ENCODE measurements around the gene PLAC8L1. TPM values are rescaled to one million over a fixed set of nuclear protein-coding genes. Genes with fewer than 3 reads are reported as not detected.

PLAC8L1 gene
- total and polyA plus RNA-seq, 2 experiments from 2014 or later, result 1.1 TPM; not detected in 1

GRCh38 chr5:146052780-146053179 lies 52.6 kb downstream of the PLAC8L1 start:
- H3K9me3 ChIP-seq (ENCODE audit: low read depth), result no peaks in the 10 kb centered on the region
- no peaks in the 10 kb centered on the region for H3K27me3 ChIP-seq
- peak in 1 of 2 donors; percentile 29 for DNase-seq (ENCODE audit: low read depth in 1 of 2, low spot score in 1 of 2)
- TF ChIP-seq CTCF (IDR thresholded peaks at IDR 0.05; ENCODE audit: low read depth, low read length), result peak; percentile 41
- no peak overlapping the region for H3K27ac ChIP-seq
- no peaks in the 10 kb centered on the region for H3K36me3 ChIP-seq
- peaks cover 7% of the 10 kb centered on the region for H3K4me1 ChIP-seq (ENCODE audit: low read depth)
- no peak overlapping the region for H3K4me3 ChIP-seq

- Histone ChIP-seq H3K27ac (no peak overlapping the region), H3K36me3 (no peaks in the 10 kb centered on the region), H3K27me3 (no peaks in the 10 kb centered on the region), H3K9me3 (ENCODE audit: low read depth) (no peaks in the 10 kb centered on the region), H3K4me3 (no peak overlapping the region), H3K4me1 (ENCODE audit: low read depth) (no peaks in the 10 kb centered on the region)
- no peak for TF ChIP-seq CTCF (IDR thresholded peaks at IDR 0.05; ENCODE audit: low read depth, low read length)
- no peak for DNase-seq (ENCODE audit: low read depth in 1 of 2, low spot score in 1 of 2)
Measured at GRCh38 chr5:146051678-146052077, 53.7 kb downstream of the PLAC8L1 start.

- no peaks in the 10 kb centered on the region for H3K36me3 ChIP-seq
- H3K9me3 ChIP-seq (ENCODE audit: low read depth), result no peaks in the 10 kb centered on the region
- no peak for DNase-seq (ENCODE audit: low read depth in 1 of 2, low spot score in 1 of 2)
- H3K4me3 ChIP-seq, result no peak overlapping the region
- H3K27me3 ChIP-seq, result no peaks in the 10 kb centered on the region
- no peak overlapping the region for H3K27ac ChIP-seq
- no peak for TF ChIP-seq CTCF (IDR thresholded peaks at IDR 0.05; ENCODE audit: low read depth, low read length)
- H3K4me1 ChIP-seq (ENCODE audit: low read depth), result no peaks in the 10 kb centered on the region
Measured at GRCh38 chr5:146050086-146050485, 55.3 kb downstream of the PLAC8L1 start.

- H3K27me3 ChIP-seq, result no peaks in the 10 kb centered on the region
- H3K9me3 ChIP-seq (ENCODE audit: low read depth), result no peaks in the 10 kb centered on the region
- no peak for DNase-seq (ENCODE audit: low read depth in 1 of 2, low spot score in 1 of 2)
- H3K36me3 ChIP-seq, result no peaks in the 10 kb centered on the region
- no peaks in the 10 kb centered on the region for H3K4me1 ChIP-seq (ENCODE audit: low read depth)
- TF ChIP-seq CTCF (IDR thresholded peaks at IDR 0.05; ENCODE audit: low read depth, low read length), result no peak
- H3K27ac ChIP-seq, result no peak overlapping the region
- H3K4me3 ChIP-seq, result no peak overlapping the region
Measured at GRCh38 chr5:146049704-146050026, 55.7 kb downstream of the PLAC8L1 start.

- Histone ChIP-seq H3K27ac (no peak overlapping the region), H3K4me1 (ENCODE audit: low read depth) (no peaks in the 10 kb centered on the region), H3K36me3 (no peaks in the 10 kb centered on the region), H3K4me3 (no peak overlapping the region), H3K27me3 (no peaks in the 10 kb centered on the region), H3K9me3 (ENCODE audit: low read depth) (no peaks in the 10 kb centered on the region)
- peak; percentile 75 to 85 for DNase-seq (ENCODE audit: low read depth in 1 of 2, low spot score in 1 of 2)
- TF ChIP-seq CTCF (IDR thresholded peaks at IDR 0.05; ENCODE audit: low read depth, low read length), result peak; percentile 78
Measured at GRCh38 chr5:146048994-146049703, 56.2 kb downstream of the PLAC8L1 start.

All from cardiac muscle cell (in vitro differentiated cells and primary cell).